Gastroesophageal sphincter (tissue), 3 donors: Measurements from ENCODE around the gene AK5.

Source experiments
- CTCF ChIP-seq, 4 experiments: fragments of 200-600 bp in 2 of 4; fragments of 450-650 bp in 2 of 4; sonication (generic) in 1 of 4; IDR thresholded peaks; one replicate each; pipeline ENCODE4 v1.5.1; 2017 to 2019; ENCODE audit warnings: antibody characterized with exemption in 4 of 4, mild to moderate bottlenecking in 2 of 4, moderate library complexity in 2 of 4
- EP300 ChIP-seq: sonication (generic); formaldehyde crosslinking; IDR thresholded peaks from one replicate; pipeline ENCODE4 v1.6.1; 2017; ENCODE audit warnings: antibody characterized with exemption, mild to moderate bottlenecking
- POLR2A ChIP-seq, 2 donors: fragments of 450-650 bp; IDR thresholded peaks; one replicate each; pipeline ENCODE4 v1.6.1; 2017; ENCODE audit warnings: antibody characterized with exemption in 2 of 2, mild to moderate bottlenecking in 2 of 2, moderate library complexity in 1 of 2
- POLR2AphosphoS5 ChIP-seq: sonication (generic); formaldehyde crosslinking; IDR thresholded peaks from one replicate; pipeline ENCODE4 v1.6.1; 2017; ENCODE audit warnings: antibody characterized with exemption

- TF ChIP-seq POLR2AphosphoS5 (no peak), POLR2A (IDR thresholded peaks at IDR 0.05) (no peak), CTCF (IDR thresholded peaks at IDR 0.05) (no peak), EP300 (no peak)
Observed at GRCh38 chr1:77484926-77485325, 203.1 kb downstream of the AK5 start.
